GM18526 (cell line): Measurements from ENCODE around the gene NHLH2.

Experiments used
- POLR2A ChIP-seq: IDR thresholded peaks from 3 replicates; pipeline ENCODE4 v1.6.1; 2011; ENCODE audit not compliant: insufficient read length; ENCODE audit errors: extremely low read depth

The NHLH2 gene

GRCh38 chr1:115794976-115795639 is 45.8 kb downstream of the NHLH2 start:
- TF ChIP-seq POLR2A, result no peak

GRCh38 chr1:115793162-115793561 is 47.8 kb downstream of the NHLH2 start:
- TF ChIP-seq POLR2A, result no peak

DNA sequence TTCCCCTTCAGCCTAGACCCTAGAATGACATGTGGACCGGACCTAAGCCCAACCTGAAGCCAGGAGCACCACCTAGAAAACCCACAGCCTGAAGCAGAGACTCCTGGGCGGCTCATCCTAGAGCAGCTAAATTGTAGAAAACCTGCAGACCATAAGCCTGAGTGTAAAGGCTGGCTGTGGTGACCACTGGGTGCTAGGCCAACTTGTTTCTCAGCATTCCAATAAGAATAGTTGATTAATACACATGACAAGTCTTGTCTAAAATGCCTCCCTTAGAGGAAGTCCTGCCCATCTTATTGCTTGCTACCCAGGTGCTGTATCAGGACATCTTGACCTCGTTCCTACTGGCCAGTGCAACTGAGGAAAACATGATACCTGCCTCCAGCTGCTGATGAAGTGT is 49.1 kb downstream of the NHLH2 start:
- TF ChIP-seq POLR2A, result no peak

DNA sequence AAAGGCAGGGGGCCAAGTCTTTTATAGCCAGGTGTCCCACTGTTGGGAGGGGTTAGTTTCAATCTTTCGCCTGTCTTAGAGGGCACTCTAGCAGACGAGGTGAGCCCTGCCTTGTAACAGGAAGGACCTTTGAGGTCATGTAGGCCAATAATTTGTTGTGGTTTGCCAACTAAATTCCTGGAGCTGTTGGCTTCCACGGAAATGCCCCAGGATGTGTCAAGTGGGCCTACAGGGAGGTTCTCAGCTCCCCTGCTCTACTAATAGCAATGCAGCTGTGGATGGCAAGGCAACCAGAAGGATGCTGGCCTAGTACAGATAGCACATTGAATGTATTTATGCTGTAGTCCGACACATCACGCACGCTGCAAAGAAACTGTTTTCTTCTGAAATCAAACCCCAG is 50.1 kb downstream of the NHLH2 start:
- TF ChIP-seq POLR2A, result no peak

- TF ChIP-seq POLR2A, result no peak
Measured at GRCh38 chr1:115790356-115790755, 50.6 kb downstream of the NHLH2 start.
